ENCODE measurements around the gene TRIM40.

GRCh38 chr6:30142665-30143064 lies 6.7 kb downstream of the TRIM40 start:
- TF ChIP-seq, protein P1, sequence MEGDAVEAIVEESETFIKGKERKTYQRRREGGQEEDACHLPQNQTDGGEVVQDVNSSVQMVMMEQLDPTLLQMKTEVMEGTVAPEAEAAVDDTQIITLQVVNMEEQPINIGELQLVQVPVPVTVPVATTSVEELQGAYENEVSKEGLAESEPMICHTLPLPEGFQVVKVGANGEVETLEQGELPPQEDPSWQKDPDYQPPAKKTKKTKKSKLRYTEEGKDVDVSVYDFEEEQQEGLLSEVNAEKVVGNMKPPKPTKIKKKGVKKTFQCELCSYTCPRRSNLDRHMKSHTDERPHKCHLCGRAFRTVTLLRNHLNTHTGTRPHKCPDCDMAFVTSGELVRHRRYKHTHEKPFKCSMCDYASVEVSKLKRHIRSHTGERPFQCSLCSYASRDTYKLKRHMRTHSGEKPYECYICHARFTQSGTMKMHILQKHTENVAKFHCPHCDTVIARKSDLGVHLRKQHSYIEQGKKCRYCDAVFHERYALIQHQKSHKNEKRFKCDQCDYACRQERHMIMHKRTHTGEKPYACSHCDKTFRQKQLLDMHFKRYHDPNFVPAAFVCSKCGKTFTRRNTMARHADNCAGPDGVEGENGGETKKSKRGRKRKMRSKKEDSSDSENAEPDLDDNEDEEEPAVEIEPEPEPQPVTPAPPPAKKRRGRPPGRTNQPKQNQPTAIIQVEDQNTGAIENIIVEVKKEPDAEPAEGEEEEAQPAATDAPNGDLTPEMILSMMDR (IDR thresholded peaks at IDR 0.05; ENCODE audit: low read length), result no peak
- TF ChIP-seq EZH2phosphoT487 (IDR thresholded peaks at IDR 0.05; ENCODE audit: low read length), result no peak

Data from MM.1S (cell line).